ENCODE data around the gene STK35. TPM values are rescaled to one million over a fixed set of nuclear protein-coding genes. Genes with fewer than 3 reads are reported as not detected.
"Not testable (repeated sequence)": the region's sequence is repeated elsewhere in the genome, so short reads cannot be mapped to it uniquely, and the experiment has no call there.

Gene STK35
- total and polyA plus RNA-seq, 2 donors = 7.6 to 17.5 TPM

- WGBS = 66% methylated on average over 16 of the region's 16 CpGs
- Histone ChIP-seq H3K4me3 (ENCODE audit: low read depth, low read length) (no peak overlapping the region), H3K27ac (ENCODE audit: low read depth) (no peak overlapping the region), H3K36me3 (ENCODE audit: insufficient read depth) (no peaks in the 10 kb centered on the region), H3K4me1 (ENCODE audit: insufficient read depth) (no peaks in the 10 kb centered on the region)
- DNase-seq (ENCODE audit: extremely low spot score) = no peak
These were observed 63.3 kb downstream of the STK35 start for GRCh38 chr20:2164966-2165365.

GRCh38 chr20:2165871-2166270 is 64.2 kb downstream of the STK35 start:
- Histone ChIP-seq H3K36me3 (ENCODE audit: insufficient read depth) (no peaks in the 10 kb centered on the region), H3K4me3 (ENCODE audit: low read depth, low read length) (no peak overlapping the region), H3K27ac (ENCODE audit: low read depth) (no peak overlapping the region), H3K4me1 (ENCODE audit: insufficient read depth) (no peaks in the 10 kb centered on the region)
- DNase-seq (ENCODE audit: extremely low spot score) = no peak
- WGBS = 92% methylated on average over 10 of the region's 10 CpGs

- Histone ChIP-seq H3K4me3 (ENCODE audit: low read depth, low read length) (no peak overlapping the region), H3K4me1 (ENCODE audit: insufficient read depth) (no peaks in the 10 kb centered on the region), H3K27ac (ENCODE audit: low read depth) (no peak overlapping the region), H3K36me3 (ENCODE audit: insufficient read depth) (no peaks in the 10 kb centered on the region)
- DNase-seq (ENCODE audit: extremely low spot score) = no peak
- WGBS = 77% methylated on average over 5 of the region's 5 CpGs
These were observed 65.5 kb downstream of the STK35 start for GRCh38 chr20:2167112-2167511.

DNA sequence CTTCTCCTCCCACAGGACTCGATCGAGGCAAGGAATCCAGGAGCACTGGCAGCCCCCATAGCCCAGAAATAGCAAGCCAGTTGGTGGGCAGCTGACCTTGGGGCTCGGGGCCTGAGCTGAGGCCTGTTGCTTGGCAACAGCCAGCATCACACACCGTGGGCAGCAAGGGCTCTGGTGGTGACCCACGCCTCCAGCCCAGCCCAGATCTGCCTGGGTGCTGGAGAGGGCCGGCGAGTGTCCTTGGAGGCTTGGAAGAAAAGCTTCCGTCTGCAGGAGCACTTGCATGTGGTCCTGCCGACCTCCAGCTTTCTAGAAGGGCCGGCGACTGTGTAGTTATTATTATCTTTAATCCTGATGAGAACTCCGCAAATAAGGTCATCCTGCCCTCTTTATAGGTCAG is 67.3 kb downstream of the STK35 start:
- Histone ChIP-seq H3K4me1 (ENCODE audit: insufficient read depth) (no peaks in the 10 kb centered on the region), H3K27ac (ENCODE audit: low read depth) (no peak overlapping the region), H3K4me3 (ENCODE audit: low read depth, low read length) (no peak overlapping the region), H3K36me3 (ENCODE audit: insufficient read depth) (no peaks in the 10 kb centered on the region)
- no peak for DNase-seq (ENCODE audit: extremely low spot score)
- WGBS = 75% methylated on average over 12 of the region's 12 CpGs

- Histone ChIP-seq H3K36me3 (ENCODE audit: insufficient read depth) (no peaks in the 10 kb centered on the region), H3K4me1 (ENCODE audit: insufficient read depth) (no peaks in the 10 kb centered on the region), H3K4me3 (ENCODE audit: low read depth, low read length) (no peak overlapping the region), H3K27ac (ENCODE audit: low read depth) (no peak overlapping the region)
- 89% methylated on average over 12 of the region's 12 CpGs for WGBS
- no peak for DNase-seq (ENCODE audit: extremely low spot score)
These were observed 67.9 kb downstream of the STK35 start for GRCh38 chr20:2169456-2170088.

DNA sequence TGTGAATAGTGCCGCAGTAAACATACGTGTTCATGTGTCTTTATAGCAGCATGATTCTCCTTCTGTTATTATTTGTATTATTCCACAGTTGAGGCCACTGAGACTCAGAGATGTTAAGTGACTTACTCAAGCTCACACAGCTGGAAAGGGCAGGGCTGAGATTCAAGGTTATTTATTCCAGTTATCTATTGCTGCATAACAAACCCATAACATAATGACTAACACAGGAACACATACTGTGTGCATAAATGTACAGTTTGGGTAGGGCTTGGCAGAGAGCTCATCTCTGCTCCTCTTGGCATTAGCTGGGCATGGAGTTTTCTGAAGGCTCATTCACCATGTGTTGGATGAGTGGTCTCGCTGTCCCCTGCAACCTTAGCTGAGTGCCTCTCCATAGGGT is 68.8 kb downstream of the STK35 start:
- Histone ChIP-seq H3K4me3 (ENCODE audit: low read depth, low read length) (no peak overlapping the region), H3K4me1 (ENCODE audit: insufficient read depth) (no peaks in the 10 kb centered on the region), H3K27ac (ENCODE audit: low read depth) (no peak overlapping the region), H3K36me3 (ENCODE audit: insufficient read depth) (no peaks in the 10 kb centered on the region)
- DNase-seq (ENCODE audit: extremely low spot score) = no peak
- 94% methylated on average over 3 of the region's 3 CpGs for WGBS

- Histone ChIP-seq H3K4me1 (ENCODE audit: insufficient read depth) (no peaks in the 10 kb centered on the region), H3K4me3 (ENCODE audit: low read depth, low read length) (no peak overlapping the region), H3K27ac (ENCODE audit: low read depth) (no peak overlapping the region), H3K36me3 (ENCODE audit: insufficient read depth) (no peaks in the 10 kb centered on the region)
- DNase-seq (ENCODE audit: extremely low spot score) = no peak
- 85% methylated on average over 10 of the region's 10 CpGs for WGBS
These were observed 69.7 kb downstream of the STK35 start for GRCh38 chr20:2171266-2171790.

- not testable (repeated sequence) for H3K4me1 ChIP-seq (ENCODE audit: insufficient read depth); H3K27ac ChIP-seq (ENCODE audit: low read depth); H3K4me3 ChIP-seq (ENCODE audit: low read depth, low read length); DNase-seq (ENCODE audit: extremely low spot score); H3K36me3 ChIP-seq (ENCODE audit: insufficient read depth)
- 91% methylated on average over 6 of the region's 6 CpGs for WGBS
These were observed 70.2 kb downstream of the STK35 start for GRCh38 chr20:2171840-2172239.

GRCh38 chr20:2172305-2173175 is 70.9 kb downstream of the STK35 start:
- H3K27ac ChIP-seq (ENCODE audit: low read depth) = no peak overlapping the region
- no peaks in the 10 kb centered on the region for H3K4me1 ChIP-seq (ENCODE audit: insufficient read depth)
- no peaks in the 10 kb centered on the region for H3K36me3 ChIP-seq (ENCODE audit: insufficient read depth)
- 18% methylated on average over 17 of the region's 17 CpGs for WGBS
- no peak overlapping the region for H3K4me3 ChIP-seq (ENCODE audit: low read depth, low read length)
- DNase-seq (ENCODE audit: extremely low spot score) = peak; percentile 35

DNA sequence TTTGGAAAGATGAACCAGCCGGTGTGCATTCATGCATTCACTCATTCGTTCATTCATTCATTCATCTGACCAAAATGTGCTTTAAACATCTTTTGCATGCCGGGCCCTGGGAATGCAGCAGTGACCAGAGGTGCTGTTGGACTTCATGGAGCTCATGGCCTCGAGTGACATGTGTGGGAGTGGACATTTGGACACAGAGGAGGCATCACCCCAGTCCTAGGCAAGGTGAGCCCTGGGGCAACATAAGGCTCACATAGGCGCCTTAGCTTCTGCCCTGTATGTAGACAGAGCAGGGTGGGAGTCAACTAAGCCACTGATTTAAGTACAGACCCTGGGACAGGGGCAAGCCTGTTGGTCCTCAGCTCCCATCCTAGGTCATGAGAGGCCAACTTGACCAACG is 71.6 kb downstream of the STK35 start:
- no peaks in the 10 kb centered on the region for H3K36me3 ChIP-seq (ENCODE audit: insufficient read depth)
- no peaks in the 10 kb centered on the region for H3K4me1 ChIP-seq (ENCODE audit: insufficient read depth)
- H3K4me3 ChIP-seq (ENCODE audit: low read depth, low read length) = no peak overlapping the region
- WGBS = 68% methylated on average over 6 of the region's 6 CpGs
- no peak for DNase-seq (ENCODE audit: extremely low spot score)
- H3K27ac ChIP-seq (ENCODE audit: low read depth) = no peak overlapping the region

DNA sequence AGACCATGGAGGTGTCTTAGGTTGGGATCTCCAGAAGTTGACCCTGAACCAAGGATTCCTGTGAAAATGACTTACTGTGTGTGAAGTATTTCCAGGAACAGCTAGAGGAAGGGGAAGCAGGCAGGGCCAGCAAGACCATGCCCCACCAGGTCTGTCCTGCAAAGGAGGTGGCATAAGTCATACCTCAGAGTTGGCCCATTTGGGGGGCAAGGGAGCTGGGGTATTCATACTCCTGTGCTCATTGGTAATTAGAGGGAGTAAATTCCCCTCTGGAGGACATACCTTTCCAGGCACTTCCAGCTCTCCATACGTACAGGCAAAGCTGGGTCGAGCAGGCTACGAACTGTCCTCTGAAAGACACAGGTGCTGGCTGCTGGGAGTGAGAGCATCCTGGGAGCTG is 72.4 kb downstream of the STK35 start:
- Histone ChIP-seq H3K27ac (ENCODE audit: low read depth) (no peak overlapping the region), H3K36me3 (ENCODE audit: insufficient read depth) (no peaks in the 10 kb centered on the region), H3K4me1 (ENCODE audit: insufficient read depth) (no peaks in the 10 kb centered on the region), H3K4me3 (ENCODE audit: low read depth, low read length) (no peak overlapping the region)
- no peak for DNase-seq (ENCODE audit: extremely low spot score)
- WGBS = 89% methylated on average over 3 of the region's 3 CpGs

GRCh38 chr20:2176946-2177345 is 75.3 kb downstream of the STK35 start:
- DNase-seq (ENCODE audit: extremely low spot score) = no peak
- no peak overlapping the region for H3K27ac ChIP-seq (ENCODE audit: low read depth)
- no peaks in the 10 kb centered on the region for H3K36me3 ChIP-seq (ENCODE audit: insufficient read depth)
- no peak overlapping the region for H3K4me3 ChIP-seq (ENCODE audit: low read depth, low read length)
- 45% methylated on average over 9 of the region's 9 CpGs for WGBS
- H3K4me1 ChIP-seq (ENCODE audit: insufficient read depth) = no peaks in the 10 kb centered on the region

DNA sequence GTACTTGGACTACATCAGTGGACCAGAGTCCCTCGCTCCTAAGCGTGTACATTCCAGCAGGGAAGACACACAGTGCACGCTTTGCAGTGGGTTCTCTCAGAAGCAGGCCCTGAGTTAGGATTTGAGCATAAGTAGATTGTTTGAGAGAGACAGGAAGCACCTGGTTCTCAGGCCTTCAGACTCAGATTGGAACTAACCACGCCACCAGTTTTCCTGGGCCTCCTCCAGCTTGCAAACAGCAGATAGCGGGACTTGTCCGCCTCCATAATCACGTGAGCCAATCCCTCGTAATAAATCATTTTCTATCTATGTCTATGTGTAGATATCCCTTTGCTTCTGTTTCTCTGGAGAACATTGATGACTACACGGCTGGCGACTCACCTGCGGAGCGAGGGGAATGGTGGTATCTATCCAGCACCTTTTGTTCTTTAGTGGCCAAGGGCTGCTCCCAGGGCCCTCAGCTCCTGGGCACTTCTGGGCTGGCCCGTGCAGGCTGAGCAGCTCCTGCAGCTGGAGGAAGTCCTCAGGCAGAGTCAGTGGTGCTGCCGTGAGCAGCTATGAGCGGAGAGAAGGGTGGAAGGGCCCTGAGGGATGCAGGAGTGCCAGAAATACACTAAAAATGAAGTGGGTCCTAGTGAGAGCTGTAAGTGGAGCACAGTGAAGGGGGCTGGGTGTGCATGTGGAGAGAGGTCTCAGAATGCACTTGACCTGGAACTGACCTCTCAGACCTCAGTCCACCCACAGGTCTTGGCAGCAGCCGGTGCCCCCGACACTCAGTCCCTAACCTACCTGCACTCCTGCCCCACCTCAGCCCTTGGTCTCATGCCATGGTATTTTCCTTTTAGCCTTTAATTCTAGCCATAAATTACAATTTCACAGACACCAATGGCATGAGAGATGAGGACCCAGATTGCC is 76.9 kb downstream of the STK35 start:
- peak; percentile 36 for DNase-seq (ENCODE audit: extremely low spot score)
- H3K27ac ChIP-seq (ENCODE audit: low read depth) = no peak overlapping the region
- H3K4me3 ChIP-seq (ENCODE audit: low read depth, low read length) = no peak overlapping the region
- no peaks in the 10 kb centered on the region for H3K4me1 ChIP-seq (ENCODE audit: insufficient read depth)
- 38% methylated on average over 17 of the region's 17 CpGs for WGBS
- no peaks in the 10 kb centered on the region for H3K36me3 ChIP-seq (ENCODE audit: insufficient read depth)
